ENCODE measurements around the gene FAM229B.

GRCh38 chr6:112087136-112087911 lies at the start of gene FAM229B, which contains the start of gene TUBE1:
- TF ChIP-seq, protein P1, sequence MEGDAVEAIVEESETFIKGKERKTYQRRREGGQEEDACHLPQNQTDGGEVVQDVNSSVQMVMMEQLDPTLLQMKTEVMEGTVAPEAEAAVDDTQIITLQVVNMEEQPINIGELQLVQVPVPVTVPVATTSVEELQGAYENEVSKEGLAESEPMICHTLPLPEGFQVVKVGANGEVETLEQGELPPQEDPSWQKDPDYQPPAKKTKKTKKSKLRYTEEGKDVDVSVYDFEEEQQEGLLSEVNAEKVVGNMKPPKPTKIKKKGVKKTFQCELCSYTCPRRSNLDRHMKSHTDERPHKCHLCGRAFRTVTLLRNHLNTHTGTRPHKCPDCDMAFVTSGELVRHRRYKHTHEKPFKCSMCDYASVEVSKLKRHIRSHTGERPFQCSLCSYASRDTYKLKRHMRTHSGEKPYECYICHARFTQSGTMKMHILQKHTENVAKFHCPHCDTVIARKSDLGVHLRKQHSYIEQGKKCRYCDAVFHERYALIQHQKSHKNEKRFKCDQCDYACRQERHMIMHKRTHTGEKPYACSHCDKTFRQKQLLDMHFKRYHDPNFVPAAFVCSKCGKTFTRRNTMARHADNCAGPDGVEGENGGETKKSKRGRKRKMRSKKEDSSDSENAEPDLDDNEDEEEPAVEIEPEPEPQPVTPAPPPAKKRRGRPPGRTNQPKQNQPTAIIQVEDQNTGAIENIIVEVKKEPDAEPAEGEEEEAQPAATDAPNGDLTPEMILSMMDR (IDR thresholded peaks at IDR 0.05) = no peak
- TF ChIP-seq, protein P2, sequence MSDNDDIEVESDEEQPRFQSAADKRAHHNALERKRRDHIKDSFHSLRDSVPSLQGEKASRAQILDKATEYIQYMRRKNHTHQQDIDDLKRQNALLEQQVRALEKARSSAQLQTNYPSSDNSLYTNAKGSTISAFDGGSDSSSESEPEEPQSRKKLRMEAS (CRISPR knock-in tag; IDR thresholded peaks at IDR 0.05) = peak; percentile 79
- TF ChIP-seq, protein P3, sequence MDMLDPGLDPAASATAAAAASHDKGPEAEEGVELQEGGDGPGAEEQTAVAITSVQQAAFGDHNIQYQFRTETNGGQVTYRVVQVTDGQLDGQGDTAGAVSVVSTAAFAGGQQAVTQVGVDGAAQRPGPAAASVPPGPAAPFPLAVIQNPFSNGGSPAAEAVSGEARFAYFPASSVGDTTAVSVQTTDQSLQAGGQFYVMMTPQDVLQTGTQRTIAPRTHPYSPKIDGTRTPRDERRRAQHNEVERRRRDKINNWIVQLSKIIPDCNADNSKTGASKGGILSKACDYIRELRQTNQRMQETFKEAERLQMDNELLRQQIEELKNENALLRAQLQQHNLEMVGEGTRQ (CRISPR knock-in tag; IDR thresholded peaks at IDR 0.05) = no peak
- no peak for TF ChIP-seq ESRRA (CRISPR knock-in tag; IDR thresholded peaks at IDR 0.05; ENCODE audit: borderline replicate concordance)

All from WTC11 (cell line).